ENCODE results near the gene INPP1. TPM values are rescaled to one million over a fixed set of nuclear protein-coding genes. Genes with fewer than 3 reads are reported as not detected.
"Not testable (repeated sequence)": the region's sequence is repeated elsewhere in the genome, so short reads cannot be mapped to it uniquely, and the experiment has no call there.

Gene INPP1
- total RNA-seq, 1 donor from 2014 or later = 14.2 TPM

- H3K27me3 Mint-ChIP-seq (ENCODE audit: low read depth) = no peaks in the 10 kb centered on the region
These were observed 8.7 kb upstream of the INPP1 start for GRCh38 chr2:190334479-190335224.

DNA sequence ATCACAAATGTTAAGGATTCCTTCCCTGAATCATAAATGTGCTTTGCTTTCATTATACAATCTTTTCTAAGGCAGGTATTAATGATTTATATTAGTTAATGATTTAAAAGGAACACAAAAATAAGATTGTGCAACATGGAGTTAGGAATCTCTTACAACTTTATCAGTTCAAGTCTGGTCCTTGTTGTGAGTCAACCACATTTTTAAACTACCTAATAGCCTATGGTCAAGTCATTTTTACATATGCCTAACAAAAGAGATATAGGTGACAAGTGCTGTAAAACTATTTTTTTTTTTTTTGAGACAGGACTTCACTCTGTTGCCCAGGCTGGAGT is 8.2 kb upstream of the INPP1 start:
- TF ChIP-seq CTCF (IDR thresholded peaks at IDR 0.05) = no peak
- Mint-ChIP-seq H3K9me3 (ENCODE audit: low read depth) (peaks cover 3% of the 10 kb centered on the region), H3K27ac (ENCODE audit: unreplicated experiment) (no peak overlapping the region), H3K27me3 (ENCODE audit: low read depth) (no peaks in the 10 kb centered on the region), H3K36me3 (ENCODE audit: low read depth) (no peaks in the 10 kb centered on the region), H3K4me1 (ENCODE audit: low read depth) (peaks cover 10% of the 10 kb centered on the region), H3K4me3 (ENCODE audit: unreplicated experiment) (no peak overlapping the region)
- DNase-seq (ENCODE audit: low spot score) = no peak

More at GRCh38 chr2:190334479-190335224, 8.7 kb upstream of the INPP1 start:
- no peak overlapping the region for H3K4me3 Mint-ChIP-seq (ENCODE audit: unreplicated experiment)
- peaks cover 3% of the 10 kb centered on the region for H3K9me3 Mint-ChIP-seq (ENCODE audit: low read depth)
- peaks cover 10% of the 10 kb centered on the region for H3K4me1 Mint-ChIP-seq (ENCODE audit: low read depth)
- TF ChIP-seq CTCF (IDR thresholded peaks at IDR 0.05) = no peak
- no peak overlapping the region for H3K27ac Mint-ChIP-seq (ENCODE audit: unreplicated experiment)
- DNase-seq (ENCODE audit: low spot score) = no peak
- no peaks in the 10 kb centered on the region for H3K36me3 Mint-ChIP-seq (ENCODE audit: low read depth)

GRCh38 chr2:190335584-190335983 is 7.8 kb upstream of the INPP1 start:
- not testable (repeated sequence) for H3K36me3 Mint-ChIP-seq (ENCODE audit: low read depth); H3K4me3 Mint-ChIP-seq (ENCODE audit: unreplicated experiment); H3K27me3 Mint-ChIP-seq (ENCODE audit: low read depth); DNase-seq (ENCODE audit: low spot score); H3K9me3 Mint-ChIP-seq (ENCODE audit: low read depth); H3K27ac Mint-ChIP-seq (ENCODE audit: unreplicated experiment)
- H3K4me1 Mint-ChIP-seq (ENCODE audit: low read depth) = peaks cover 10% of the 10 kb centered on the region

DNA sequence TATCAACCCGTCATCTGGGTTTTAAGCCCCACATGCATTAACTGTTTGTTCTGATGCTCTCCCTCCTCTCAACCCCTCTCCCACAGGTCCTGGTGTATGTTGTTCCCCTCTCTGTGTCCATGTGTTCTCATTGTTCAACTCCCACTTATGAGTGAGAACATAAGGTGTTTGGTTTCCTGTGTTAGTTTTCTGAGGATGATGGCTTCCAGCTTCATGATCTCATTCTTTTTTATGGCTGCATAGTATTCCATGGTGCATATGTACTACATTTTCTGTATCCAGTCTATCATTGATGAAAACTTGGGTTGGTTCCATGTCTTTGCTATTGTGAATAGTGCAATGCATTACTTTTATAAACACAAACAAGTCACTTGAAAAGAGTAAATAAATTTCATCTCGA is 7.0 kb upstream of the INPP1 start:
- Mint-ChIP-seq H3K27me3 (ENCODE audit: low read depth) (no peaks in the 10 kb centered on the region), H3K27ac (ENCODE audit: unreplicated experiment) (no peak overlapping the region), H3K36me3 (ENCODE audit: low read depth) (no peaks in the 10 kb centered on the region), H3K9me3 (ENCODE audit: low read depth) (peaks cover 3% of the 10 kb centered on the region), H3K4me3 (ENCODE audit: unreplicated experiment) (no peak overlapping the region), H3K4me1 (ENCODE audit: low read depth) (peaks cover 10% of the 10 kb centered on the region)
- TF ChIP-seq CTCF (IDR thresholded peaks at IDR 0.05) = no peak
- DNase-seq (ENCODE audit: low spot score) = no peak

GRCh38 chr2:190338453-190338852 is 4.9 kb upstream of the INPP1 start:
- H3K36me3 Mint-ChIP-seq (ENCODE audit: low read depth) = no peaks in the 10 kb centered on the region
- peak; percentile 45 for TF ChIP-seq CTCF (IDR thresholded peaks at IDR 0.05)

DNA sequence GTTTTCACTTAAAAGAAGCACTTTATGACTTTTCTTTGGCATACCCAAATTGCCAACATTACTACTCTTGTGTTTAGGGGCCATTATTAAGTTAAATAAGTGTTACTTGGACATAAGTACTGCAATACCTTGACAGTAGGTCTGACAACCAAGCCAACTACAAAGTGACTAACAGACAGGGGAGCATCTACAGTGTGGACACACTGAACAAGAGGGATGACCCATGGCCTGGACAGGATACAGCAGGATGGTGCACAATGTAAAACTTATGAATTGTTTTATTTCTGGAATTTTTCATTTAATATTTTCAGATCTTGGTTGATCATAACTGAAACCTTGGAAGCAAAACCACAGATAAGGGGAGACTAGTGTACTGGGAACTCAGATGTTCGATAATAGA is 4.0 kb upstream of the INPP1 start:
- Mint-ChIP-seq H3K9me3 (ENCODE audit: low read depth) (peaks cover 3% of the 10 kb centered on the region), H3K4me3 (ENCODE audit: unreplicated experiment) (no peak overlapping the region), H3K27ac (ENCODE audit: unreplicated experiment) (no peak overlapping the region), H3K4me1 (ENCODE audit: low read depth) (peaks cover 15% of the 10 kb centered on the region), H3K36me3 (ENCODE audit: low read depth) (no peaks in the 10 kb centered on the region), H3K27me3 (ENCODE audit: low read depth) (no peaks in the 10 kb centered on the region)
- no peak for DNase-seq (ENCODE audit: low spot score)
- TF ChIP-seq CTCF (IDR thresholded peaks at IDR 0.05) = no peak

More at GRCh38 chr2:190338453-190338852, 4.9 kb upstream of the INPP1 start:
- Mint-ChIP-seq H3K4me1 (ENCODE audit: low read depth) (peaks cover 18% of the 10 kb centered on the region), H3K27me3 (ENCODE audit: low read depth) (no peaks in the 10 kb centered on the region), H3K27ac (ENCODE audit: unreplicated experiment) (no peak overlapping the region), H3K9me3 (ENCODE audit: low read depth) (peaks cover 3% of the 10 kb centered on the region), H3K4me3 (ENCODE audit: unreplicated experiment) (no peak overlapping the region)
- no peak for DNase-seq (ENCODE audit: low spot score)

All from chondrocyte (in vitro differentiated cells).